HG03039 (cell line): ENCODE data around the gene MAP10.
"Not testable (repeated sequence)": the region's sequence is repeated elsewhere in the genome, so short reads cannot be mapped to it uniquely, and the experiment has no call there.

Experiments used
- ATAC-seq: cut with Tn5 transposase; IDR thresholded peaks from one replicate; pipeline ENCODE4 v1.9.1; 2021; ENCODE audit warnings: mild to moderate bottlenecking, moderate library complexity; ENCODE audit not compliant: unreplicated experiment

Gene MAP10, protein sequence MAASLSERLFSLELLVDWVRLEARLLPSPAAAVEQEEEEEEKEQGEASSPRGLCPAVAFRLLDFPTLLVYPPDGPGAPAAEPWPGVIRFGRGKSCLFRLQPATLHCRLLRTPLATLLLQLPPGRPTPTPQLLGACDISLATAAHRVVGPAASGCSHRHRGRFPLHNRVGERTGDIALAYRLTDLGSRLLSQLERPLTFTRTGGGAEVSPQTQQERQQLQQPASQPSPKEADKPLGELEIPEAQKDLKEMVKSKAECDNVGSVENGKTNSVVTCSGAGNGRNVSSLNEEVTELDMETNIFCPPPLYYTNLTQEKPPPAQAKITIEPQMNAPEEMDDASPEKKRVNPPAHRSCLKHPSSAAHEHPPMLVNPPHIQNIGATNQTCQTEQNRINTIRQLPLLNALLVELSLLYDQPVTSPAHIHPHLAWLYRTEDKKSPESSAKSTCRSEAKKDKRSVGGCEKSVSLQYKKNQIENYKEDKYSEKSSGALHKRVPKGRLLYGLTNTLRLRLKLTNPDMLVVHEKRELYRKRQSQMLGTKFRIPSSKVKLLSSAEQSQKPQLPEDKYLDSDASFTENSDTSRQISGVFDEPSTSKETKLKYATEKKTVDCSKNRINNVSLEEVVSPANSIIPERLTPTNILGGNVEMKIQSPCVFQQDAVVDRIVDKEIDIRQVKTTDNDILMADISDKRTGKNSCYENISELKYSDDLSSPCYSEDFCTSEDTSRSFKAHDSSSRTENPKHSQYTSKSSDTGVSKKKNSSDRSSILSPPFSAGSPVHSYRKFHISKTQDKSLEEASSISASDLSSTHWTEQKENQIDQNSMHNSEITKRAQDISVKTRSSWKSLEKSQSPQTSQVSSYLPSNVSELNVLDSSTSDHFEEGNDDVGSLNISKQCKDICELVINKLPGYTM

DNA sequence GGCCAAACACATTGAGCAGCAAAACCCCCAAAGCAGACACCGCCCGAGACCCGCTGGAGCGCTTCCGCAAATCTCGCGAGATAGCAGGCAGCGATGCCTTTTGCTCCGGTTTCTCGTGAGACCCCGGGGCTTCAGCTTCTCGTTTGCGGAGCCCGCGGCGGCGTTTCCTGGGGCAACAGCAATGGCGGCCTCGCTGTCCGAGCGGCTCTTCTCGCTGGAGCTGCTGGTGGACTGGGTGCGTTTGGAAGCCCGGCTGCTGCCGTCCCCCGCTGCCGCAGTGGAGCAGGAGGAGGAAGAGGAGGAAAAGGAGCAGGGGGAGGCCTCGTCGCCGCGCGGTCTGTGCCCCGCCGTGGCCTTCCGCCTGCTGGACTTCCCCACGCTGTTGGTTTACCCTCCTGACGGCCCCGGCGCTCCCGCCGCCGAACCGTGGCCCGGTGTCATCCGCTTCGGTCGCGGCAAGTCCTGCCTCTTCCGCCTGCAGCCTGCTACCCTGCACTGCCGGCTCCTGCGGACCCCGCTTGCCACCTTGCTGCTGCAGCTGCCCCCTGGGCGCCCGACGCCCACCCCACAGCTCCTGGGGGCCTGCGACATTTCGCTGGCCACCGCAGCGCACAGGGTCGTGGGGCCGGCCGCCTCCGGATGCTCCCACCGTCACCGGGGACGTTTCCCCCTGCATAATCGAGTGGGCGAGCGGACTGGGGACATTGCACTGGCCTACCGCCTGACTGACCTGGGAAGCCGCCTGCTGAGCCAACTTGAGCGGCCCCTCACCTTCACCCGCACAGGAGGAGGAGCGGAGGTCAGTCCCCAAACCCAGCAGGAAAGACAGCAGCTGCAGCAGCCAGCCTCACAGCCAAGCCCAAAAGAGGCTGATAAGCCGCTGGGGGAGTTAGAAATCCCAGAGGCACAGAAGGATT, at the start of gene MAP10:
Gene MAP10, plus strand, starts transcription at position 148 of the 917 bp plus-strand sequence. Its CDS starts 34 bp downstream, at position 182.
- peak; percentile 75 for ATAC-seq

DNA sequence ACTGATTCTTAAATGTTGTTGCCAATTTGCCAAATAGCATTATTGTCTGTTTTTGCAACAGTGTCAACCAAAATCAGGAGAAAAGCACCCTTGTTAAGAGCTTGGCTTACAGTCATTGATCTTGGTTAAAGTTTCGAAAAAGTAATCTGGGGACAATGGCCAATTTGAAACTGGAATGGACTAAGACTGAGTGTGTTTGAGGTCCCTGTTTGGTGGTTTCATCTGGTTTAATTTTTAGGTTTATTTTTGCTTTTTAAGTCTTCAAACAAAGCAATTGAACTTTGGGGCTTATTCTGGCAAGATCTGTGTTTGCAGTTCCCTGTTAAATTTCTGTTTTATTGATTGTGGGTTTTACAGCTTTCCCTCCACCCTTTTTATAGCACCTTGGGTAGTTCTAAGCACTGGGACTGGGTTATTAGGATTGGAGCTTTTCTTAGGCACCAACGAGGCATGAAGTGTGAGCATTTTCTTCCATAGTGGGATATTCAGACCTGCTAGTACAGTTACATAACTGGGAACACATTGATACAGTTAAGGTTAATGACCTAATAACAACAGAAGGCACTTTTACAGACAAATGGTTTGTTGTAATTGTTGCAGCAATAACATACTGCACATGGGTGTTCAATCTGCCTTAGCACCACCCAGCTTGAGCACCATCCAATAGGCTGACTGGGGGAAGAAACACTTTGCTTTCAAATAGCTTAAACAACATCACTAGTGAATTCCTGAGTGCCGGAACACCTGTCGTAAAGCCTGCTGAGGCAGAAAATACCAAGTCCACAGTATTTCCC, 40.6 kb upstream of the MAP10 start:
- no peak for ATAC-seq

DNA sequence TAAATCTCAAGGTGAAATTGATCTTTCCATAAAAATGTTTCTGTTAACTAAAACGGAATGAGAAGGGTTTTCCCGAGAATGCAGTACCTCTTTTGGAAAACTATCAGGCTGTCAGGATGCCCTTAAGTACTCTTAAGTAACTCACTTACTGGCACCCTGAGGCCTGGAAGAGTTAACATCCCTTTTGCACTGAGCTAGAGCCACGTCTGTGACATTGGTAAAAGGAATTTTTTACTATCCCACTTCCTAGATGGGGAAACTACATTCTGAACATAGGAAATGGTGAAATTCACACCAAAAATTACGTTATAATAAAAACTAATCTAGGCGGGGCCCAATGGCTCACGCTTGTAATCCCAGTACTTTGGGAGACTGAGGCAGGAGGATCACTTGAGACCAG, 39.7 kb upstream of the MAP10 start:
- no peak for ATAC-seq

DNA sequence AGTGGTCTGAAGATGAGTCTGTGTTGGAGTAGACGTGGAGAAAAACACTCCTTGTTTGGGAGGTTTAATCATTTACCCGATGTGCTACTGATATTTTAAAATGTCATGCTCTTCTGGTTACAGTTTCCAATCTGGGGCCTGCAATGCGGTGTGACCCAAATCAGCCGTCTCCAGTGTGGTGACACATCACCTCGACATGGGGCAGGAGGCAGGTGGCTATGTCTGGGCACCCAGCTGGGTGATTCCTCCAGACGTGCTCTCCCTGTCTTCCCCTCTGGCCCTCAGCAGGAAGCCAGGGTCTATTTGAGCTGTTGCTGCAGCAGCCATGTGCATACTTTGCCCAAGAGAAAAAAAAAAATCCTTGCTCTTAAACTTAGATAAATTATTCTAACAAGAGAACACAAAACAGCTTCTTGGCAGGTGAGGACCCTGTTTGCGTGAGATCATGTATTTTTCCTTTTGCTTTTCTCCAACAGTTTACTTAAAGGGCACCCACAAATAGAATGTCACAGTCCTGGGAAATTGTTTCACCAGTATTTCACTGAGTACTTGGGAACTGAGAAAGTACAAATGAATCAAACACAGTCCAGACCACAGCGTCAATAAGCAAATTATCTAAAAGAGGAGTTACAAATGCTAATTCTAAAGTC, 38.9 kb upstream of the MAP10 start:
- no peak for ATAC-seq

DNA sequence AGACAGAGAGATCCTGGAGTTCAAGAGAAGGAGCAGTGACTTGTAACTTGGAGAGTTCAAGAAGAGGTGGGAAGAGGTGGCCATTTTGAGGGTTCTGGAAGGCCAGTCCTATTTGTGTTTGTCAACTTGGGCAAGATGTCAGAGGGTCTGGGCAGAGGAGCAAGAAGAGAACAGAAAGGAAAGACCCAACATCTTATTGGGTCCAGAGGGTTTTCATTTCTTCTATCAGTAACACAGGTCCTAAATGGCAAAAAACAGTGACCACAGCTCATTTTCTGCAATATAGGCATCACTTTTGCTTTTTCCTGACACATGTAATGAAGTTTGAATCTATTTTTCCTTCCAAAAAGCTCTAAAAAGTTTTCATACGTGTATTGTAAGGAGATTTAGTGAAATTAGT, 38.3 kb upstream of the MAP10 start:
- no peak for ATAC-seq

DNA sequence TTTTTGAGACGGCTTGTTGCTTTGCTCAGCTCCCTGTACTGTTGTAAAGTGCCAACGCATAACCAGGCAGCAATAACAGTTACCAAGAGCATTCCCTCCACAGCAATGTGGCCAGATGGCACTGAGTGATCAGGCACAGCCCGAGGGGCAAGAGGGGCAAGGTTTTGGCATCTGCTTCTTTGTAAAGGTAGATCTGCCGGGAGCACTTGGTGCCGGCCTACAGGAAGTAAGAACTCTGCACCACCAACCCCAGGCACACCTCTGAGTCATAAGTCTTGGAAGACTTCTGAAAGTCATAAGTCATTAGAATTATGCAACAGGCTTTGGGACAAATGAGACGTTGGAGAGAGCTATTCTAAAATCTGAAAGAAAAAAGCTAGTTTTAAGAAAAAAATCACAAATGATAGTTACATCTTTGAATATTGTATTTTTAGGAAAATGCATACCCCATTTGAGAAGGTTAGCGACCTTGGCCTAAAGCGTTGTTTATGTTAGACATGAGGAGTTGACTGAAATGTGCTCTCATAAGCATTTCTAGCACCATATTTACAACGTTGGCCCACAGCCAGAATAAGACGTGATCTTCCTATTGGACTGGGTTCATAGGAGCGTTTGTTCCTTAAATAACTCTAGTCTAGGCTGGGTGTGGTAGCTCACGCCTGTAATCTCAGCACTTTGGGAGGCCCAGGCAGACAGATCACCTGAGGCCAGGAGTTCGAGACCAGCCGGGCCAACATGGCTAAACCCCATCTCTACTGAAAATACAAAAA, 37.7 kb upstream of the MAP10 start:
- ATAC-seq: no peak

DNA sequence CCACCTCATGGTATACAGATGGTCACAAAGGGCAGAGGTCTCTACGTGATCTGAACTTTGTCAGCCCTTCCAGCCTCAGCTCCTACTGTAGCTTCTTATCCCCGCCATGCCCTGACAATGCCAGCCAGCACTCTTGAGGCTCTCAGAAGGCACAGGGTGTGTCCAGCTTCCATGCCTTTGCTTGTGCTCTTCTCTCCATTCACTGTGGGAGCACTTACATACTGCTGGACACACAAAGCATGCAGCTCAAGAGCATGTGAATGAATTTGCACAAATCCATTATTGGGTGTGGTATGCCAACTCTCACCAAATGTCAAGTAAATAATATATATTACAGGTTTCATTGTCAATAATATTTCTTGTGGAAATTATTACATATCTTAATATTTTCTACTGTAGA, 36.4 kb upstream of the MAP10 start:
- no peak for ATAC-seq

DNA sequence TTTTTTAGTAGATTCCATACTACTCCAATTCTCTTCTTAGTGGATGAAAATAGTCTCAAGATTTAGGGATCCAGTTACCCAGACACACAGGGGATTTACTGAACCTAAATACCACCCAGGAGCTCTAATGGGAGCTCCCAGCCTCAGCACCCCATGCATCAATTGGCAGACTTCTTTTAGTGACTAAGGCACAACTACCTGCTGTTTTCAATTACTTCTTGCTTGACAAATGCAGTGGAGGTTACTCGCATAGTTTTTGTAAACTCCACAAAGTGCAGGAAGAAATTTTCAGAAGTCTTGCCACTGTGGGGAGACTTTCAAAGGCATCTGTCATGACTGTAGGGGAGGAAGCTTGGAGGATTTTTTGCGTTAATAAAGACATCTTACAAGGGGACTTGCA, 35.5 kb upstream of the MAP10 start:
- ATAC-seq: no peak

DNA sequence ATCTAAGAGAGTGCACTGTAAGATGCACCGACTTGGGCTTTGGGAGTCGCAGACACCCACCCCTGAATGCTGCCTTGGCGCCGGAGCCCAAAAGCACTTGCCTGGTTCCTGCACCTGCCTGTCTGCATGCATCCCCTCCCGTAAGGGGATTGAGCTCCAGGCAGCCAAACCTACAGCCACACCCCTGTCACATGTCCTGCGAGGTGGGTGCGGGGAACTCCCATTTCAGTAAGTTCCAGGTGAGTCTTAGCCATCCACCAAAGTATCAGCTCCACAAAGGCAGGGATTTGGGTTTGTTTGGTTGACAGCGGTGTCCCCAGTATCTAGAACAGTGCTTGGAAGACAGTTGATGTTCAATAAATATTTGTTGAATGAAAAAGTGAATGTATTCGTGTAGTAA, 31.5 kb upstream of the MAP10 start:
- ATAC-seq: no peak

DNA sequence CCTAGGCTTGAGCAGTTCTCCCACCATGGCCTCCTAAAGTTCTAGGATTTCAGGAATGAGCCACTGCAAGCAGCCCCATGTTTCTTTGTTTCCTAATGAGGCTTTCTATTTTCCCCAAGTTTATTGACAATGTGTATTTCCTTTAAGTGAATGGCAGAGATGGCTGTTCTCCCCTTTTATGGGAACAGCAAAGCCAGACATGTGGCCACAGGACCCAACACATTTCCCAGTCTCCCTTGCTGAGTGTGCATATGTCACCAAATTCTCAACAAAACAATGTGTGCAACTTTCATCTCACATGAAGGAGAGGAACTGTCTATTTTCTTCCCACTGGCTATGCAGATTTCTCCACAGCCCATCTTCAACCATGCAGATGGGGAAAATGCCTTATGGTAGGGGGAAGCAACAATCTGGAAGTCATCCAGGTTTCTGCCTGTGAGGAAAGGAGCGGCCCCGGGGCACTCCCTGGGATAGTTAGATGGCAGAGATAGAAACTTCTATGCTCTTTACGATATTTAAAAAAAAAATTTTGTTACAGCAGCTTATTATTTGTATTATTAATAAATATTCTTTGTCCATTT, 28.6 kb upstream of the MAP10 start:
- ATAC-seq: no peak

DNA sequence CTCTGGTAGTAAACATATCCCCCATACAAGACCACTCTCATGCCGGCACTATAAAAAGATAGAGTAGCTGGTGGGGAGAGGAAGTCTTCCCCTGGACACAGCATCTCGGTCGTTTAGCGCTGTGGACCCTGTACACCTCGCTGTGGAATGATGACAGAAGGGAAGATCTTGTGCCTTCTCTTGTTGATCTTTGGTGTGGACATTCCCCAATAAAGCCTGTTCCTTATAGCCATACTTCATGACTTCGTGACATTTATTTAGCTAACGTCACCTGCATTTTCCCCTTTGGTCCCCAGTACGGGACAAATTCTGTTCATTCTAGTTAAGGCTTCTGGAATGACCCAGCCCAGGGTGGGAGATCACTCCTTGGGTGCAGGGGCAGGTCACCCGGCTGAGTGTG, 24.9 kb upstream of the MAP10 start:
- no peak for ATAC-seq

DNA sequence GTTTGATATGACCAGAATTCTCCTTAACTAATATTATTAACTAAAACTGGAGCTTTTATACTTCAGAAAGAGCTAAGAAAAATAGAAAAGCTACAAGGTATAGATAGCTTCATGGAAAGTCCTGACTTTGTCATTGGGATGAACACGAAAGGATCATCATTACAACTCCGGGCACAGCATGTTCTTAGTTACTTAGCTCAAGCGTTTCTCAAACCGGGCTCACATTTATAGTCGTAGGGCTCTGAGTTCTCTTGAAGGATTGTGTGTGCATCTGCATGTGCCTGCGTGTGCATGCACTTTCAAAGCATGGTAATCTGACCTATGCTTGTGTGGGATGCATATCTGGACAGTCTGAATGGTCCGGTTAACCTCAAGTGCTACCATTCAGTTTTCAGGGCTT, 20.4 kb upstream of the MAP10 start:
- ATAC-seq: no peak

DNA sequence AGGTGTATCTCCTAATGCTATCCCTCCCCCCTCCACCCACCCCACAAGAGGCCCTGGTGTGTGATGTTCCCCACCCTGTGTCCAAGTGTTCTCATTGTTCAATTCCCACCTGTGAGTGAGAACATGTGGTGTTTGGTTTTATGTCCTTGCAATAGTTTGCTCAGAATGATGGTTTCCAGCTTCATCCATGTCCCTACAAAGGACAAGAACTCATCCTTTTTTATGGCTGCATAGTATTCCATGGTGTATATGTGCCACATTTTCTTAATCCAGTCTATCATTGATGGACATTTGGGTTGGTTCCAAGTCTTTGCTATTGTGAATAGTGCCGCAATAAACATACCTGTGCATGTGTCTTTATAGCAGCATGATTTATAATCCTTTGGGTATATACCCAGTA, 19.6 kb upstream of the MAP10 start:
- not testable (repeated sequence) for ATAC-seq

DNA sequence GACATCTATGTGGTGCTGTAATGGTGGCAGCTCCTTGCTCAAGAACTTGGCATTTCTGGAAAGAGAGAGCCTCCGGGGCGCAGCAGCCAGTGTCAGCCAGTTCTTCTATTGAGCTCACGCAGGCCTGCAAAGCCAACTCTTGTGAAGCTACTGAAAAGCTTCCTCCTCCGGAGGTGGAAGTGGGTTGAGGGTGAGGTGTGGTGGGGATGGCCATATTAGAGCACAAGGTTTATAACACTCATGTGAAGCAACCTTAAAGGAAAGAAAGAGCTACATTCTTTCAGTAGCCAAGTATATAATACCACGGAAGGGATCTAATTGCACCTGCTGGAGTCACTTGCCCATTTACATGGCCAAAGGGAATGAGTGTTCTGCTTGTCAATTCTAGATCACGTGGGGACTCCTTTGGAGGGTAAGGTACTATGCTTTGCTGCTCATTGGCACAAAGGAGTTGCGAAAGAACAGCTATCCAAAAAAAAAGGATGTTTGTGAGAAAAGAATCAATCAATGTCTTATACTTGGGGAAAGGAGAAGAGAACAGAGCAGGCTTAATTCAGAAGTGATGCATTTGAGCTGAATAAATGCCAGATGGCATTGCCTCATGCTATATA, 18.3 kb upstream of the MAP10 start:
- no peak for ATAC-seq

DNA sequence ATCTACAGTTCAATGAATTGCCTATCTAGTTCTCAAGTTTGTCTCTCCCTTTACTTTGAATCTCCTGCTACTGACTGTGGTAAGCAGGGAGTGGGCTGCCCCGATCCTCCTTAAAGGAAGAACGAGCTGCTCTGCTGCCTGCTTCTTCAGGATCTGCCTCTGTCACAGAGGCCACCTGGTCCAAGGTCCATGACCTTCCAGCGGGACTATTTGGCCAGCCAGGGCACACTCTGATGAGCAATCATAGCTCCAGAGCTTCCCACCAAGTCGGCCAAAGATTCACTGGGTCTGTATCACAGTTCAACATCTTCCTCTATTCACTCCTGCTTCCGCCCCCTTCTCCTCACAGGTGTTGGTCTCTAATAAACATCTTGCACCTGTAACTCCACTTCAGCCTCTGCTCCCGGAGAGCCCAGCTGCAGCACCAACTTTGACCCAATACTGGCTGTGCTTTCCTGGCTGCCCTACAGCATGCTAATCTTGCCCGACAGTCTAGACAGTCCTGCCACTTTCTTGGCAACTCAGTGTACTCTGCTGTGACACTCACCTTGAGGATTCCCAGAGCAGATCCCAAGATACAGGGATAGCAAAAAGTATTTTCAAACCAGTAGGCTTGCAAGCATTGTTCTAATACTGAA, 16.9 kb upstream of the MAP10 start:
- ATAC-seq: no peak

DNA sequence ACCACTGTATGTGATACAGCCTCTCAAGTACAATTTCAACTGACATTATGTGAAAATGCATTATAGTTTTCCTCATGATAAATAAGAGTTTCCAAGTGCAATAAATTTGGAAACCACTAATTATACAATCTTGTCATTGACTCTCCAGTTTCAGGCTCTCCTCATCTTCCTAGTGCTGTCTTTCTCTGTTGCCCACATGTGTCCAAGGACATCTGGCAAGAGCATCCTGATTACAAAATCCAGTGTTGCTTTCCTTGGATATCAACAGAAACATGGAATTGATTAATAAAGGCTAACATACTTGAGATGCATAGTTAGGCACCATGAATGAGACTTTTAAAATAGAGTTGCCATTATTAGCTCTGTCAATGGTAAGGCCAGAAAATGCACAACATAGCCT, 15.6 kb upstream of the MAP10 start:
- no peak for ATAC-seq

DNA sequence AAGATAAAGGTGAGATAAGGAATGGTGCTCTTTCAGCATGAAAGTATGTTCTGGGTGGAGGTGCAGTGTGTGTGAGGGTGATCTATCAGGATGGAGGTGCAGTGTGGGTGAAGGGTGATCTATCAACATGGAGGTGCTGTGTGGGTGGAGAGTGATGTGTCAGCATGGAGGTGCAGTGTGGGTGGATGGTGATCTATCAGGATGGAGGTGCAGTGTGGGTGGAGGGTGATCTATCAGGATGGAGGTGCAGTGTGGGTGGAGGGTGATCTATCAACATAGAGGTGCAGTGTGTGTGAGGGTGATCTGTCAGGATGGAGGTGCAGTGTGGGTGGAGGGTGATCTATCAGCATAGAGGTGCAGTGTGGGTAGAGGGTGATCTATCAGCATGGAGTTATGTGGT, 12.3 kb upstream of the MAP10 start:
- no peak for ATAC-seq

DNA sequence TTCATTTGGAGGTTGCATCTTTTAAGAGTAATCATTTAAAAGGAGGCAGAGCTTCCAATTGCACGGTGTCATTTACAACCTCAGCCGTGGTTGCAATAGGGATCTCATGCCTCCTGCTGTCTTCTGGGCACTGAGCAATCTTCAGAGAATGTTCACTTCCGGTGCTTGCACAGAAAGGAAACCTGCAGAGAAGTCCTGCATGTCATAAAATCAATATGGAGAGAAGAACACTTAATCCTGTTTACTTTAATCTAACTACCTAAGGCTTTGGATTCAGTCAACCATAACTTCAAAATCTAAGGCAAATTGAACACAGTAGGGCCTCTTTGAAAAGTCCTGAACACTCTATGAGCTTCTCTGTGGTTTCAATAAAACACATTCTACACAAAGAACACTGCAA, 11.3 kb upstream of the MAP10 start:
- ATAC-seq: no peak
